Stimulated activated CD4-positive, alpha-beta T cell treated with anti-CD3 and anti-CD28 coated beads, TNF-alpha, amount 100 ng/mL, for 1 hour (primary cell): ENCODE results near the gene POMP.
"Not testable (repeated sequence)": the region's sequence is repeated elsewhere in the genome, so short reads cannot be mapped to it uniquely, and the experiment has no call there.

Experiments used
- DNase-seq, 3 donors: peaks; one replicate each; pipeline ENCODE4 v3.0.0-alpha.2; 2020; ENCODE audit warnings: low read depth in 3 of 3, low spot score in 1 of 3

POMP gene

DNA sequence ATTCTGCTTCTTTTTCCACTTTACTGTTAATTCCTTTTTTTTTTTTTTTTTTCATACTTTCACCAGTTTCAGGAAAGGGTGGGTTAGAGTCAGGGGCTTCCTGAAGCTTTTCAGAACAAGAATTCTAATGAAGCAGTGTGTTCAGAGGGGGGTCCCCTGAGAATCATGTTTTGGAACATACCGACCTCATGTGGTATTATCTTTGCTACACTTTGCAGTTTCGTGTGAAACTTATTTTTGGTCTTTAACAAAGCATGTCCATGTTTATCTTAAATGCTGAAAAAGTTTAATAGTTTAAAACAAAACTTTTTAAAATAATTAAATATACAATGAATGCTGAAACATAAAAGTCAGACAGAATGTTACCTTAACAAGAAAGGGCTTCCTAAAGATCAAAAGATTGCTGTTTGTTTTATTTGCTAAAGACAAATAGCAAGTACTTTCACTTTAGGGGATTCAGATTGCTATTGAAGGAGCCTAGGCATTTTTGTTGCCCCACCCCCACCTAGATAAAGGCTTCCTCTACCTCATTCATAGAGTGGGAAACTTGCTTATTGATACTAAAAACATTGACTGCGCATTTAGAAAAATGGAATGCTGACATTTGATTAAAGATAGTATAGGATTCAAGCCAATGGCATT is 21.1 kb upstream of the POMP start:
- DNase-seq: no peak

DNA sequence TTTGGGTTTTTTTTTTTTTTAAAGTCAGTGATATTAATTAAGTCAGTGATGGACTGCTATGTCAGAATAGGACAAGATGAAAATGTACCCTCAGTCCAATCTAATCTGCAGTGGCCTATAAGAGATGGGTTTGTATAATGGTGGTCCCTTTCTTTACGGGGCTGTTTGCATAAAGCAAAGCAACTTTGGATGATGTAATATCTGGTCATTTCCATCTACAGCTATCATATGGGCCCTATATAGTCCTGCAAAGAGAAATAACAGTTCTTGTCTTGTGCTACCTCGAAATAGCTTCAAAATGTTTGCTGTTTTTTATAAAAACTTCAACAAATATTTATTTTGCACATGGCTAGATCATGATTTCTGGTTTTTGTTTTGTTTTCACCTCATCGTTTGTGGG is 20.2 kb upstream of the POMP start:
- no peak for DNase-seq

- DNase-seq: no peak
Measured at GRCh38 chr13:28640861-28641599, 17.9 kb upstream of the POMP start.

DNA sequence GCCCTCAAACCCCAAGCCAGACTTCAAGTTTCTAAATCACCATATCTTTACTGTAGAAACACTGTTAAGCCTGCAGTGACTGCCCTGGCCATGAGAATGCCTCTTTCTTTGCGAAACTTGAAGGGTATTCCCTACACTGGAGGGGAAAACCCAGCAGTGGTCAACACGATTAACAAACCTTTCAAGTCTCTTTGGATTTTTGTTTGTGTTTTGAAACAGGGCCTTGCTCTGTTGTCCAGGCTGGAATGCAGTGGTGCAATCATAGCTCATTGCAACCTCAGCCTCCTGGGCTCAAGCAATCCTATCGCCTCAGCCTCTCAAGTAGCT is 17.4 kb upstream of the POMP start:
- no peak for DNase-seq

DNA sequence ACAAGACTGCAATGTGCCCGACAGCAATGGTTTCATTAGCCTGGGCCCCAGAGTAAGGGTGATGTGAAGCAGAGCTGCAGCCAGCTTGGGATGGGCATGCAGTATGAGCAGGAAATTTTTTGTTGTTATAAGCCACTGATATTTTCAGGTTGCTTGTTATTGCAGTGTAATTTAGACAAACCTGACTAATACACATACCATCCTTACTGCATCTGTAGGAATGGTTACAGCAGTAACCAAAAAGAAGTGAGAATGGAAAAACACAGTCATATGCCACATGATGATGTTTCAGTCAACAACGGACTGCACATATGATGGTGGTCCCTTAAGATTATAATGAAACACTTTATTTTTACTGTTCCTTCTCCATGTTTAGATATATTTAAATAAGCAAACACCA is 8.6 kb upstream of the POMP start:
- DNase-seq: no peak

DNA sequence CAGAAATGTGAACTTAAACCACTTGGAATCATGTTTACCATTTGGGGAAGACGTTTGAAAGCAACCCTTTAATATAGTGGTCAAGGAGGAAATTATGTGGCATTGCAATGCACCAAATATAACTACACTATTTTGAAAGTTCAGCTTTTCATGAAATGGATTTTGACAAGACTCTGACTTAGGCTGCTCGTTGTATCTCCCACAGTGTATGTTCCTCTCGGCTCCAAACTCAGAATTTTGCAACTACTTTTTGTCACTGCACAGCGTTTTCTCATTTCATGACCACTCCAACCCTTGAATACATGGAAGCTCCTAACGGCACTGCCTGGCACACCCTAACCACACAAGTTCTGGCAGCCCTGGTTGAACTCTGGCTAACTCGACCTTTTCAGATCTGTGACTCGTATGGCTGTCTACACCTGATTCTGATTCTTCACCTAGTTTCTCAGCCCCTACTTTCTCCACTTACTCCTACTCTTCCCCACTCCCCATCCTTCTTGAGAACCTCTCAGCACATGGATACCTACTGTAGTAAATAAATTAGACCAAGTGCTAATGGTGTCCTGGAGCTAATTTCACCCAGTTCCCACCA is 7.0 kb upstream of the POMP start:
- DNase-seq: no peak

- DNase-seq: no peak
Measured at GRCh38 chr13:28653111-28653510, 5.8 kb upstream of the POMP start.

DNA sequence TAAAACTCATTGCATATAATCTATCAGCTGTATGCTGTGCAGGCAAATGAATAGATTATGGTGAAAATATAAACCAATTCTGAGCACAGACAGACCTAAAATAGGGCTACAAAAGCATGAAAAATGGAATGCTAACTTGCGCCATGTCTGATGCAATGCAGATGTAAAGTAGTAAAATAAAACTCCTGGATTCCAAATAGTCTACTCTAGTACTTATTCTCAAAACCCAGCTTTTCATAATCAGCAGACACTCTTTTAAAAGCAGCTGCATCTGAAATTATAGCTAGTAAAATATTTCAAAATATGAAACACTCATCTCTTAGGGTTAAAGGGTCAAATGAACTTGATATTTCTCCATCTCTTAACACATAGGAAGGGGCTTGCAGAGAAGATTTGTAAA is 4.7 kb upstream of the POMP start:
- no peak for DNase-seq

GRCh38 chr13:28655561-28655960 is 3.4 kb upstream of the POMP start:
- no peak for DNase-seq

- no peak for DNase-seq
Measured at GRCh38 chr13:28657784-28658538, 969 bp upstream of the POMP start.

- no peak for DNase-seq
Measured at GRCh38 chr13:28658539-28658795, 463 bp upstream of the POMP start.

DNA sequence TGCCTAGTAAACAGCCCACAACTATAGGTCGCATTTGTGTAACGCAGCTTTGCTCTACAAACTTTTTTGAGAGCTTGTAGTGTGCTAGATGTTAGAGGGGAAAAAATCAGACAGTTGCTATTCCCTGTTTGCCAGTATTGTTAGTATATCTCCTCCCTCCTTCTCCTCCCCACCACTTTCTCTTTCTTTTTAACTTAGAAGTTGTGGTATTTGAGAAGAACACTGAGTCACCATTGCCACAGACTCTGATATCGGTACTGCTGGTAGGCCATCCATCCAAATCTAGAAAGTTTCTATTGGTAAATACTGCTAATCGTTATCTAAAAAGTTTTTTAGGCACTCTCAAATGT is 666 bp downstream of the POMP start:
- no peak for DNase-seq

DNA sequence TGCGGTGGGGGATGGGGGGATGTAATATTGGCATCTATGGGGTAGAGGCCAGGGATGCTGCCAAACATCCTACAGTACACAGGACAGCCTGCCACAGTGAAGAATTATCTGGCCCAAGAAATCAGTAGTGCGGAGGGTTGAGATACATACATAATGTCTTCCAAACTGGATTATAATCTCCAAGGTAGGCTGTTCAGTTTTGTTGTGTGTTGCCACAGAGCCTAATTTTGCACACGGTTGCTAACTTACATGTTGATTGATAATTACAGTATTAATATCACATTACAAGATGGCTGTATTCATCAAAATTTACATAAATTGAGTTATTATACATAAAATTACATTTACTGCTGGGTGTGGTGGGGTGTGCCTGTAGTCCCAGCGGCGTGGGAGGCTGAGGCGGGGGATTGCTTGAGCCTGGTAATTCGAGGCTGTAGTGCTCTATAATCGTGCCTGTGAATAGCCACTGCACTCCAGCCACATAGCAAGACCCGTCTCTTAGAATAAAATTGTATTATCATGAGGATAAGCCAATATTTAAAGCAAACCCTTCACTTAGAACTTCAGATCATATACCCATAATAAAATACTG is 8.1 kb downstream of the POMP start:
- DNase-seq: no peak

GRCh38 chr13:28671126-28671792 is 12.3 kb downstream of the POMP start:
- no peak for DNase-seq

DNA sequence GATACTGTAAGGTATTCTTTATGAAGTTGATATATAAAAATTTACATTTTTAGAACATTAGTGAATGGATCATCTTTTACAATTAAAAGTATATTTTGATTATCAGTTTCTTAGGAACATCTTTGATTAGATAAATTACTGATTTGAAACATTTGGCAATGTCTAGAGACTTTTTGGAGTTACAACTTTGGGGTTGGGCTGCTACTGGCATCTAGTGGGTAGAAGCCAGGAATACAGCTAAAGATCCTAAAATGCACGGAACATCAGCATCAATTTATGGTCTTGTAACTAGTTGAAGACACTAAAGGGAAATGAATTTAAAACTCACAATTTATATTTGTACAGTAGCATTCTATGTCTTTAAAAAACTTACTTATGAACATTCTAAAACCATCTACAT is 19.9 kb downstream of the POMP start:
- no peak for DNase-seq

DNA sequence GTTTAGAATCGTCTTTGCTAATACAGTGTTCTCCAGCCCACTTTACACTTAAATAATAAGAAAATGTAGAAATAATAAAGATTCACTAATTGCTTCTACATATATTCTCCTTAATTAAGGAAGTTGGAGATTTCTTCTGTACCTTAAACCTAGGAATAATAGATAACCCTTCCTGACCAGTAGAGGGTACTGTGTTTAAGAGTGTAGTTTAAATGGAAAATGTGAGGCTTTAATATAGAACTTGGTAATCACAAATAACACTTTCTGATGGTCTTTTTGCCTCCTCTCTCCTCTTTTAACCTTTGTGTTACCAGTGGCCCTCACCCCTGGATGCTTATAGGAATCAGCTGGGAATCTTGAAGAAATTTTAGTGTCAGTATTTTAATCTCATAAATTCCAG is 20.7 kb downstream of the POMP start:
- DNase-seq: no peak

DNA sequence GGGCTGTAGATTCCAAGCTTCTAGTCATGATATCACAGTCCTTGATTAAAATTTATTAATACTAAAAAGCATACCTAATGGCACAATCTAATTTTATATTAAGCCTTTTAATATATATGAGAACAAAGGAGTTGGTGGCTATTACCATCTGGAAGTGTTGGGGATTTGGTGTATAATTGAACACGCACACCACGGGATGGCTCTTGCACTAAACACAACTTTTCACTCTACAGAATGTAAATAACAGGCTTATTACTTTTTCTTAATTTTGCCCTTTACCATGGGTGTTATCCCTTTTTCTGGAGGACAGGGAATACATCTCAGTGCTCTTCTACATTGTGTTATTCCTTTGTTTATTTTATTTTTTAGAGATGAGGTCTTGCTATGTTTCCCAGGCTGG is 21.6 kb downstream of the POMP start:
- DNase-seq: no peak

DNA sequence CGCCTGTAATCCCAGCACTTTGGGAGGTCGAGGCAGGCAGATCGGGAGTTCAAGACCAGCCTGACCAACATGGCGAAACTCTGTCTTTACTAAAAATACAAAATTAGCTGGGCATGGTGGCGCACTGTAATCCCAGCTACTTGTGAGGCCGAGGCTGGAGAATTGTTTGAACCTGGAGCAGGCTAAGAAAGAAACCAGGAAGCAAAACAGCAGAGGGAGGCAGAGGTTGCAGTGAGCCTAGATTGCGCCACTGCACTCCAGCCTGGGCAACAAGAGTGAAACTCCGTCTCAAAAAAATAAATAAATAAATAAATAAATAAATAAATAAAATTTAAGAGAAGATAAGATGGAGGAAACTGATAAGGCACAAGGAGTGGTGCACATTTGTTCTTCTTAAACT is 24.2 kb downstream of the POMP start:
- not testable (repeated sequence) for DNase-seq

GRCh38 chr13:28684257-28684656 is 25.3 kb downstream of the POMP start:
- DNase-seq: no peak

DNA sequence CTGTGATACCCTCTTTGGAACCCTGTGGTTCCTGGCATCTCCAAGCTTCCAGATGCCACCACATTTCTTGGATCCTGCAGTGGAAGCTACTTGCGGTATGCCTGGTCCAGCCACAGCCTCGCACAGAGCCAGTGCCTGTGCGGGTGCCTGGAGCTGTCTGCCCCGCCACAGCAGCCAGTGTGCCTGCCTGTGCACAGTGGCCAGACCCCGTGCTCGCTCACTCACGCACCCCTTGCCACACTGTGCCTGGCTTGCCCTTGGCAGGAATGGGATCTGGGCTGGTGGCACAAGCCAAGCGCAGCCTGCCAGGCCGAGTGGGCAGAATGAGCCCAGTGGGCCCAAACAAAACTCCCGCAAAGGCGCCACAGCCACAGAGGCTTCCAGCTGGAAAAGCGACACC is 26.2 kb downstream of the POMP start:
- DNase-seq: no peak

- DNase-seq: no peak
Measured at GRCh38 chr13:28685892-28686291, 27.0 kb downstream of the POMP start.
